SU-DHL-6 (cell line): ENCODE data around the gene ADM5.

Experiments
- CTCF ChIP-seq: fragments of 200-600 bp; sonication (generic); IDR thresholded peaks from one replicate; pipeline ENCODE4 v1.5.1; 2017; ENCODE audit warnings: antibody characterized with exemption, mild to moderate bottlenecking, low read length, moderate library complexity; ENCODE audit not compliant: insufficient read depth, poor library complexity, severe bottlenecking
- EZH2phosphoT487 ChIP-seq: fragments of 200-600 bp; sonication (generic), shearing (Covaris generic); conservative IDR thresholded peaks from 2 replicates; pipeline ENCODE4 v1.6.1; 2018; ENCODE audit warnings: mild to moderate bottlenecking, antibody characterized with exemption, low read length, moderate library complexity, mixed read lengths

GRCh38 chr19:49677901-49678674, 11.3 kb upstream of the ADM5 start:
- TF ChIP-seq CTCF (peak; percentile 63), EZH2phosphoT487 (no peak)
